GM19238 (cell line): Measurements from ENCODE around the gene MAML3.

Source experiments
- DNase-seq: peaks from one replicate; pipeline ENCODE4 v3.0.0; 2011; ENCODE audit warnings: low spot score; ENCODE audit not compliant: insufficient read length

The MAML3 gene

GRCh38 chr4:140047017-140047640 lies 106.9 kb downstream of the MAML3 start:
- DNase-seq, result no peak

GRCh38 chr4:140046543-140046942 lies 107.4 kb downstream of the MAML3 start:
- DNase-seq, result no peak

GRCh38 chr4:140046016-140046415 lies 108.0 kb downstream of the MAML3 start:
- DNase-seq, result no peak

- no peak for DNase-seq
These were observed 109.6 kb downstream of the MAML3 start for GRCh38 chr4:140044337-140044902.

GRCh38 chr4:140042634-140043033 lies 111.3 kb downstream of the MAML3 start:
- no peak for DNase-seq

GRCh38 chr4:140038031-140038533 lies 115.9 kb downstream of the MAML3 start:
- no peak for DNase-seq

GRCh38 chr4:140037353-140038030 lies 116.5 kb downstream of the MAML3 start:
- DNase-seq, result no peak

- DNase-seq, result no peak
These were observed 122.3 kb downstream of the MAML3 start for GRCh38 chr4:140031706-140032105.

- DNase-seq, result no peak
These were observed 122.9 kb downstream of the MAML3 start for GRCh38 chr4:140031061-140031460.

- DNase-seq, result no peak
These were observed 125.1 kb downstream of the MAML3 start for GRCh38 chr4:140028676-140029517.

GRCh38 chr4:140028101-140028500 lies 125.9 kb downstream of the MAML3 start:
- DNase-seq, result no peak

GRCh38 chr4:140027101-140027500 lies 126.9 kb downstream of the MAML3 start:
- DNase-seq, result no peak

GRCh38 chr4:140025470-140025869 lies 128.5 kb downstream of the MAML3 start:
- DNase-seq, result no peak

- no peak for DNase-seq
These were observed 133.3 kb downstream of the MAML3 start for GRCh38 chr4:140020457-140021361.

- no peak for DNase-seq
These were observed 134.2 kb downstream of the MAML3 start for GRCh38 chr4:140019619-140020347.

- DNase-seq, result no peak
These were observed 134.9 kb downstream of the MAML3 start for GRCh38 chr4:140018931-140019618.

- DNase-seq, result no peak
These were observed 139.7 kb downstream of the MAML3 start for GRCh38 chr4:140014284-140014683.

GRCh38 chr4:140012688-140013486 lies 141.1 kb downstream of the MAML3 start:
- peak; percentile 7 for DNase-seq

- no peak for DNase-seq
These were observed 148.3 kb downstream of the MAML3 start for GRCh38 chr4:140005699-140006098.
